ENCODE results near the gene LRP8. TPM values are rescaled to one million over a fixed set of nuclear protein-coding genes. Genes with fewer than 3 reads are reported as not detected.

The LRP8 gene
- polyA plus RNA-seq, 2 of the 4 experiments (the other 2 are of a cell fraction): 32.6 to 46.1 TPM

- WGBS (ENCODE audit: missing lambda C conversion rate): 96% methylated on average over 5 of the region's 5 CpGs
- no peak overlapping the region for H3K4me3 ChIP-seq
- DNase-seq (ENCODE audit: low read depth in 1 of 2, low spot score in 1 of 2) (no peak), ATAC-seq (no peak), FAIRE-seq (no peak)
- no peak overlapping the region for H3K27ac ChIP-seq
- no peak for TF ChIP-seq NPAS2 (CRISPR knock-in tag; IDR thresholded peaks at IDR 0.05; ENCODE audit: borderline replicate concordance)
- ChIA-PET CTCF (interaction anchor here (1.0 to 13.2 kb wide), 18 partner anchors 10 to 476 kb away, joined by 3 to 244 read pairs (median 8); no protein-coding TSS in a partner anchor), POLR2A (no interaction called here)
- no peaks in the 10 kb centered on the region for H3K9me3 ChIP-seq
- H3K4me1 ChIP-seq: no peaks in the 10 kb centered on the region
- H3K4me2 ChIP-seq: no peak overlapping the region
Measured at GRCh38 chr1:53277326-53277725, 50.5 kb downstream of the LRP8 start.

GRCh38 chr1:53276902-53277281 lies 51.0 kb downstream of the LRP8 start:
- DNase-seq (ENCODE audit: low read depth in 1 of 2, low spot score in 1 of 2) (no peak), ATAC-seq (no peak), FAIRE-seq (no peak)
- H3K27ac ChIP-seq: no peak overlapping the region
- TF ChIP-seq HEYL (CRISPR knock-in tag; IDR thresholded peaks at IDR 0.05) (no peak), PHF8 (IDR thresholded peaks at IDR 0.05; ENCODE audit: borderline replicate concordance, low read depth) (no peak)
- no peaks in the 10 kb centered on the region for H3K9me3 ChIP-seq
- ChIA-PET POLR2A (no interaction called here), CTCF (interaction anchor here (1.3 to 13.2 kb wide), 11 partner anchors 10 to 476 kb away, joined by 4 to 244 read pairs (median 13); no protein-coding TSS in a partner anchor)
- H3K4me1 ChIP-seq: no peaks in the 10 kb centered on the region
- no peak overlapping the region for H3K4me3 ChIP-seq
- no peak overlapping the region for H3K4me2 ChIP-seq
- 97% methylated on average over 19 of the region's 46 CpGs for WGBS (ENCODE audit: missing lambda C conversion rate)

- no peak for DNase-seq (ENCODE audit: low read depth in 1 of 2, low spot score in 1 of 2)
- Histone ChIP-seq H3K4me2 (no peak overlapping the region), H3K4me1 (no peaks in the 10 kb centered on the region), H3K27ac (no peak overlapping the region), H3K4me3 (no peak overlapping the region), H3K9me3 (no peaks in the 10 kb centered on the region)
- ChIA-PET POLR2A (no interaction called here), CTCF (interaction anchor here (1.6 to 13.2 kb wide), 4 partner anchors 9 to 477 kb away, joined by 4 to 244 read pairs (median 13); no protein-coding TSS in a partner anchor)
- ATAC-seq: no peak
- FAIRE-seq: no peak
- no peak for TF ChIP-seq ZFP36 (IDR thresholded peaks at IDR 0.05; ENCODE audit: borderline replicate concordance, partially characterized antibody)
- no peak for TF ChIP-seq HOXB5 (CRISPR knock-in tag; IDR thresholded peaks at IDR 0.05)
- TF ChIP-seq TP53 (CRISPR knock-in tag; IDR thresholded peaks at IDR 0.05): no peak
- TF ChIP-seq ESRRA (IDR thresholded peaks at IDR 0.05; ENCODE audit: borderline replicate concordance, low read length): no peak
- no peak for TF ChIP-seq JUNB (IDR thresholded peaks at IDR 0.05)
- no peak for TF ChIP-seq RARB (CRISPR knock-in tag; IDR thresholded peaks at IDR 0.05)
- no peak for TF ChIP-seq RCOR1 (IDR thresholded peaks at IDR 0.05; ENCODE audit: low read depth, low read length)
- no peak for TF ChIP-seq MAX (IDR thresholded peaks at IDR 0.05)
- no peak for TF ChIP-seq PHF8 (IDR thresholded peaks at IDR 0.05; ENCODE audit: borderline replicate concordance, low read depth)
- WGBS (ENCODE audit: missing lambda C conversion rate): 94% methylated on average over 27 of the region's 48 CpGs
Measured at GRCh38 chr1:53276153-53276901, 51.5 kb downstream of the LRP8 start.

GRCh38 chr1:53275566-53275965 lies 52.3 kb downstream of the LRP8 start:
- POLR2A ChIA-PET: no interaction called here
- WGBS (ENCODE audit: missing lambda C conversion rate): 71% methylated on average over 1 of the region's 3 CpGs

More at GRCh38 chr1:53275566-53275965, 52.3 kb downstream of the LRP8 start:
- ATAC-seq (no peak), FAIRE-seq (no peak), DNase-seq (ENCODE audit: low read depth in 1 of 2, low spot score in 1 of 2) (no peak)
- H3K4me2 ChIP-seq: no peak overlapping the region
- no peak overlapping the region for H3K4me3 ChIP-seq
- TF ChIP-seq CHD4 (IDR thresholded peaks at IDR 0.05; ENCODE audit: borderline replicate concordance): no peak
- TF ChIP-seq FOSB (CRISPR knock-in tag; IDR thresholded peaks at IDR 0.05): no peak
- no peak for TF ChIP-seq RAD21 (conservative IDR thresholded peaks at IDR 0.05 in 1 of 2, IDR thresholded peaks at IDR 0.05 in 1 of 2)
- TF ChIP-seq CTCF (IDR thresholded peaks at IDR 0.05): no peak
- TF ChIP-seq ZNF302 (CRISPR knock-in tag; IDR thresholded peaks at IDR 0.05): no peak
- no peak for TF ChIP-seq KDM1A (IDR thresholded peaks at IDR 0.05; ENCODE audit: low read depth)
- no peak for TF ChIP-seq HOXA7 (CRISPR knock-in tag; IDR thresholded peaks at IDR 0.05)
- no peak for TF ChIP-seq FOSL2 (IDR thresholded peaks at IDR 0.05)
- no peak for TF ChIP-seq FOSL2 (CRISPR knock-in tag; IDR thresholded peaks at IDR 0.05)
- no peak for TF ChIP-seq CEBPB (IDR thresholded peaks at IDR 0.05)
- H3K27ac ChIP-seq: no peak overlapping the region
- H3K9me3 ChIP-seq: no peaks in the 10 kb centered on the region
- H3K4me1 ChIP-seq: no peaks in the 10 kb centered on the region
- CTCF ChIA-PET: interaction anchor here (0.6 to 13.2 kb wide), 3 partner anchors 11 to 208 kb away, joined by 3 to 244 read pairs (median 5); no protein-coding TSS in a partner anchor
